T-helper 9 cell (primary cell): ENCODE data around the gene MMP14.
A peak's percentile ranks its signal among the peaks of the same experiment; 100 is the strongest.
"Not testable (repeated sequence)": the region's sequence is repeated elsewhere in the genome, so short reads cannot be mapped to it uniquely, and the experiment has no call there.

Experiments used
- DNase-seq: peaks from one replicate; pipeline ENCODE4 v3.0.0-alpha.2; 2020

The MMP14 gene

DNA sequence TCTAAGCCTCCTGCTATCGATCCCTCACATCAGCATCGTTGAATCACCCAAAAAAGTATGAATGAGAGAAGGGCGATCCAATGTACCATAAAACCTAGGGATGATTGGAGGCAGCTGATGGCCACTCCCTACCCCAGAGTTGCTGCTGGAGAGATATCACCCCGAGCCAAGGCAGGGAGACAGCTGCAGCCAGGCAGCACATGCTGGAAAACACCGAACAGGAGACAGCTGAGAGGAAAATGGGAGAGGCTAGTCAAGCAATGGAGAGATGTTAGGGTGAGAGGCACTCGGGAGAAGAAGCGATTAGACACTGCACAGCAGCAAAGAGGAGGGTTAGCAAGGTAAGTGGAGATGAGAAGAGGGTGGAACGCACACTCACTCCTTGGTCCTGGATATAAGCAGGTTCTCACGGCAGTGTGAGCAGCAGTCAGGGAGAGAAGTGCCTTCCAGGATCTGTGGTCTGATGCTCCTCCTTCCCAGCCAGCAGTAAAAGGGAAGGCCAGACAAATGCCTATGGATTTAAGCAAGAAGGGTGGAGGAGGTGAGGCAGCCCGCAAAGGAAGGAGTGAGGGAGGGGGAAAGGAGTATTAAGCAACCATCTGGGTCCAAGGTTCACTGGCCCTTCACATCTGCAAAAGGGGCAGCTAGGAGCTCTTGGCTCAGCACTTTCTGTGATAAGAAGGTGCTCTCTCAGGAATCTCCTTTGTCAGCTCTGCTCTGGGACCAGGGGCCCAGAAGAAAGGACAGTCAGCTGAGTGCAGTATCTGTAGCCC lies 21.3 kb upstream of the MMP14 start, which contains the start of gene SLC7A7:
SLC7A7 (minus strand) TSS at position 495 of the 773 bp plus-strand sequence. CDS start 2,037 bp downstream, outside the sequence.
- no peak for DNase-seq

DNA sequence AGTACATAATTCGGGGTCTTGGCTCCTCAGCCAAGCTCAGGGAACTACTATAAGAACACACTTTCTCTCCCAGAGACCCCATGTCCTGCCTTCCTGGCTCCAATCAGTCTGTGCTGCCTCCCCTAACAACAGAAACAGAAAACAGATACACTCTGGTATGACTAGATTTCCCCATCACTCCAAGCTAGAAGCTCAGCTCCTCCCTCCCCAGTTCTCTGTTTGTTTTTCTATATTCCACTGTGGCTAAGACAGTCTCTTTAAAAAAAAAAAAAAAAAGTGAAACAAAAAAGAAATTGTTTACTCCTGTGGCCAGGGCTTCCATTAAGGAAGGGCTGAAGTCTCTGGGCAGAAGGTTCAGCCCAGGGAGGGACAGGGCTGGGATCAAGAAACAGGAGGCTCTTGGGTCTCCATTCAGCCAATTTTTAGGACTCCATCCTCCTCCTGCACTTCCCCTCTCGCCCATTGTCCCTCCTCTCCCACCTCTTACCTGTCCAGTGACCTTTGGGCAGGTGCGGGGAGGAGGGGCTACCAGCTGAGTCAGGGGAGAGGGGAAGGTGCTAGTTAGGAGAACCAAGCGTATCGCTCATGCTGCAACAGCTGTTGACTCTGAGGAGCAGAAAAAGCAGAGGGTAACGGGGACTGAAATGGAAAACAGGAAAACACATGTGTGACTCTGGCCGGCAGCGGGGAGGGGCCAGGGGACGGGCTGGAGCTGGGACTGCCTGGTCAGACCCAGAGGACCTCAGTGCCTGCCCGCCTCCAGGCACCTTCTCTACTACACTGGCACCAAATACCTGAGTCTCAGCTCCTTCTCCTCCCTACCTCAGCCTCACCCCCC lies 17.0 kb upstream of the MMP14 start:
- DNase-seq = no peak

DNA sequence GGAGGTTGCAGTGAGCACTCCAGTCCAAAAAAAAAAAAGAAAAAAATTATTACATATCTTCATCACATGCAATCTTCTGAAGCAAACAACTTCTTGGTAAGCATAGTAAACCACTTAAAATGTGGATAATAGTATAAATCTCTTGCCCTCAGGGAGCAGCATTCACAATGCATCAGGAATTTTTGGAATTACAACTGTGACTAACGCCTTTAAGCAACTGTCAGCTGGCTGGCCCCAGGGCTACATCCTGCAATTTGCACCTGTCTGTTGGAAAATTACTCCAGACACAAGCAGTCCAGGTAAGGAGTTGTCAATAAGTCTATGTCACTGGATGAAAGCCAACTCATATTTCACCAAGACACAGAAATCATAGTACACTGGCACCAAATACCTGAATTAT lies 15.7 kb upstream of the MMP14 start:
- no peak for DNase-seq

GRCh38 chr14:22821193-22822015 lies 15.0 kb upstream of the MMP14 start:
- no peak for DNase-seq

- no peak for DNase-seq
These were observed 14.3 kb upstream of the MMP14 start for GRCh38 chr14:22822016-22822570.

GRCh38 chr14:22822571-22823098 lies 13.8 kb upstream of the MMP14 start:
- peak; percentile 58 for DNase-seq

- no peak for DNase-seq
These were observed 11.6 kb upstream of the MMP14 start for GRCh38 chr14:22824711-22825359.

GRCh38 chr14:22829076-22829660 lies 7.2 kb upstream of the MMP14 start:
- not testable (repeated sequence) for DNase-seq

- DNase-seq = peak; percentile 83
These were observed 6.5 kb upstream of the MMP14 start, which contains the start of gene MRPL52 for GRCh38 chr14:22829661-22830442. TSS of gene MRPL52 (plus strand) at chr14:22829887. CDS start at chr14:22829913, 26 bp downstream.

DNA sequence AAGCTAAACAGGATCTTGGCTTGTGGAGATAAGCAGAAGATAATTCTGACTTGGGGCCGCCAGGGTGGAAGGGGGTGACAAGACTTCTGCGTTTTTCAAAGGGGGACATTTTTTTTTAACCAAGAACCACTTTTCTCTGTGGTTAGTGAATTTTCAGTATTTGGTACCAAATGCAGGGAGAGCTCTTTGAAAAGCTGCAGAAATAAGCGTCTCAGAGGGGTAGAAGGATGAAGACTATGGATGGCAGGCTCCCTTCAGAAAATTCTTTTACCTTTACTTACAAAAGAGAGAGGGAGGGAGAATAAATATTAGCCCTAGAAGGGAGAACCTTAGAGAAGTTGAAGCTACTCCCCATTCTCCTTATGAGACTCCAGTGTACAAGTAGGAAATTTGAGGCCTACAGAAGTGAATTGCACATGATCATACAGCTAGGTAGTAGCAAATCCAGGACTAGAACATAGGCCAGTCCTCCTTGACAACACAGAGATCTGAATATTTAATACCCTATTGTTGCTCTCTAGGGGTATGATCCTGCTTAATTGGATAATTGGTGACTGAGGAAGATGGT lies 5.9 kb upstream of the MMP14 start:
- no peak for DNase-seq

DNA sequence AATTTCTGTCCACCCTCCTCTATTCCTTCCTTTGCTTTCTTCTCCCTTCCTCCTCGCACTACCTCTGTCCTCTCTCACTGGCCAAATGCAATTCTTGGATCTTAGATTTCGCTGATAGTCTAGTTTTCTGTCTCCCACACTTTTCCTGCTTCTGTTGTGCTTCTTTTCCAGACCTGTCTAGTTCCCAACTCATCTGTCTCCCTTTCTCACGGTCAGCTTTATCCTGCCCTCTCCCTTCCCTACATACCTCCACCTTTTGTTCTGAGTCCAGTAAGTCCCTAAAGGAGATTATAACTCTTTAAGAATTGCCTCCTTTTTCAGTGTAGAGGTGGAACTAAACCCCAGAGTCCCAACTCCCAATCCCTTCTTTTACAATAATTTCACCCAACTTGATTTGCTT lies 880 bp upstream of the MMP14 start:
- no peak for DNase-seq

GRCh38 chr14:22837114-22837749 lies 847 bp downstream of the MMP14 start:
- no peak for DNase-seq

DNA sequence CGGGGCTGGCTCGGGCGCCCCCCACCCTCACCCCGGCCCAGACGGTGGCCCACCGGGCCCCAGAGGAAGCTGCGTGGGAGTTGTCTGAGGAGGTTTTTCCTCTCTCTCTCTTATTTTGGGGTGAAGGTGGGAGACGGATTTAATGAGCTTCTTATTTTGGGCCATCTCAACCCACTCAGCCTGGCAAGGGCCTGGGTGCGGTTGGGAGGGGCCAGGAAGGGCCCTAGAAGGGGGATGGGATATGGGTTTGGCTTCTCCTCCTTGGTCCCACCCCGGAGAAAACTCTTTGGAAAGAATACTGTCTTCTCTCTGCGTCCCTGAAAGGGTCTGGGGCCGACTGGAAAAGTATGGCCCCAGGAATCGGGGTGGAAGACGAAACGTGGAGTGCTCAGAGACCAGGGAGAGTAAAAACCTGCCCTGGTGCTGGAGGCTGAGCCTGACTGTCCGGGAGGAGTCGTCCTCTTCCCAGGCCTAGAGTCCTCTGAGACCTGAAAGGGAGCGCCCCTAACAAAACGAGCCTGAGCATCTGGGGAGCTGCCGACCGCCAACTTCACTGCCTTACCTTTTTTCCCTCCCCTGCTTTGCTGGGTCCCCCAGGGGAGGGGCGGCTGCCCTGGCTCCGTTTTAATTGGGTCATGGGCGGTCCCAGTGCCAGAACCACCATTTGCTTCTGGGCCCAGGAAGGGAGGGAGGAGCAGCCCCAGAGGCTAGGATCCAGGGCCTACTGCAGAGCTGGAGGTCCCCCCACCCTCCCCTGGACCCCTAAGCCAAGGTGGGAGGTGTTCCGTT lies 1.6 kb downstream of the MMP14 start:
- no peak for DNase-seq

GRCh38 chr14:22838631-22839041 lies 2.3 kb downstream of the MMP14 start:
- DNase-seq = no peak

DNA sequence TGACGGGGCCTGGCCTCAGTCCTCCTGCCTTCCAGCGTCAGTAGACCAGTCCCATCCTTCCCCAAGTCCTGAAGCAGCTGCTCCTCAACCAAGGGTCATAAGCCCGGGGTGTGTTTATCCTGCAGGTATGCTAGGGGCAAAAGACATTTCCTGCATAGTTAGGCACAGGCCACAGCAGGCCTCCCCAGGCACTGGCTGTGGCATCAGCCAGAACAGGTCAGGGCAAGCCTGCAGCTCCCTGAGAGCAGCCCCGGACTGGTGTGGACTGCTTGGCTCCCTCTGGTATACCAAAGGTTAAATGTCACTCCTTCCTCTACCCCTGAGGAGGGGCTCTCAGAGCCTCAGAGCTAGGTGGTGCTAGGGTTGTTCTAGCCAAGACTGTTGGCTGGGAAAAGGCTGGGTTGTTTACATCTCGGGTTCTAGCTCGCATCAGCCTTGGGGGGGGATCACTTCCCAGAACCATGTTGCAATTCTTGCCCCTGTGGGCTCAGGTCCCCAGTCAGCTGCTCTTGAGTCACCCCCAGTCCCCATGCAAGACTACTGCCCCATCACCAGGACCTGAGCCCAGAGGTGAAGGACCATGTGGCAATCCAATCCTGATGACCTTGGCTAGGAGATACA lies 2.9 kb downstream of the MMP14 start:
- no peak for DNase-seq

DNA sequence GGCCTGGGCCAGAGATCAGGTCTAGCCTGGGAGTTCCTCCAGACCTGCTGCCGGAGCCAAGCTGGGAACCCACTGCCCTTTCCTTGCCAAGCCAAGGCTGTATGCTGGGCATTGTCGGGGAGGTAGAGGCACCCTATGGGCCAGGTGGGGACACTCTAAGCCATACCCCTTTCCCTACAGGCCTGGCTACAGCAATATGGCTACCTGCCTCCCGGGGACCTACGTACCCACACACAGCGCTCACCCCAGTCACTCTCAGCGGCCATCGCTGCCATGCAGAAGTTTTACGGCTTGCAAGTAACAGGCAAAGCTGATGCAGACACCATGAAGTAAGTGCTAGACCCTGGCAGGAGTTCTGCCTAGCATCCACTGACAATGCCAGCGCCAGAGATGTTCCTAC lies 4.9 kb downstream of the MMP14 start:
- DNase-seq = no peak

GRCh38 chr14:22841769-22842168 lies 5.4 kb downstream of the MMP14 start:
- DNase-seq = no peak
